ENCODE measurements around the gene CCDC33.

CCDC33 gene

DNA sequence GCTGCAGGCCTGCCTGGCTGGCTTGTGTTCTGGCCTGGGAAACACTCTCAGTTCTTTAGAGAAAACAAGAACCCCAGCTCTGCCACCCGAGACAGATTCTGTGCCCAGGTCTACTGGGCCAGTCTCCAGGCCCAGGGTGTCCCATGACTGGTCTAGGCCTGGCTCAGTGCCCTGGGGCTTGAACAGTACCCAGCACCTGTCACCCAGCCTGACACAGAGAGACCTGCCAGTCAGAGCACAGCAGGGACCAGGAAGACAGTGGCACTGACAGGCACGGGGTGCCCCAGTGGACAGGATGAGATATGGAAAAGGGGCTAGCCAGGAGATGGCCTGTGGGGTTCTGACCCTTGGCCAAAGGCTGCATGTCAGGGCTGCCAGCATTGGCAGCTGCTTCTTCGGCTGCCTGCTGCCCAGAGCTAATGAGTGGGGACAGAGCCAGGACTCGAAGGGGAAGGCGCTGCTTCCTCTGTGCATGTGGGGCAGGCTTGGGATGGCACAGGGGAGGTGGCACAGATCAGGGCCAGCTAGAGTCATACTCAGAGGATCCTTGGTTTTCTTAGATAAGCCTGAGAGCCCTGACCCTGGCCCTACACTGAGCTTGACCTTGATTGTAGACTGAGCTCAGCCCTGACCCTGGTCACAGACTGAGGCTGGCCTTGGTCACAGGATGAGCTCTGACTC is 15.1 kb downstream of the CCDC33 start:
- TF ChIP-seq GATA2 (IDR thresholded peaks at IDR 0.05; ENCODE audit: low read depth, low read length) (no peak), GATA3 (IDR thresholded peaks at IDR 0.05; ENCODE audit: low read depth, low read length) (no peak)

GRCh38 chr15:74252291-74252690 is 16.2 kb downstream of the CCDC33 start:
- TF ChIP-seq GATA2 (IDR thresholded peaks at IDR 0.05; ENCODE audit: low read depth, low read length): no peak
- no peak for TF ChIP-seq GATA3 (IDR thresholded peaks at IDR 0.05; ENCODE audit: low read depth, low read length)

DNA sequence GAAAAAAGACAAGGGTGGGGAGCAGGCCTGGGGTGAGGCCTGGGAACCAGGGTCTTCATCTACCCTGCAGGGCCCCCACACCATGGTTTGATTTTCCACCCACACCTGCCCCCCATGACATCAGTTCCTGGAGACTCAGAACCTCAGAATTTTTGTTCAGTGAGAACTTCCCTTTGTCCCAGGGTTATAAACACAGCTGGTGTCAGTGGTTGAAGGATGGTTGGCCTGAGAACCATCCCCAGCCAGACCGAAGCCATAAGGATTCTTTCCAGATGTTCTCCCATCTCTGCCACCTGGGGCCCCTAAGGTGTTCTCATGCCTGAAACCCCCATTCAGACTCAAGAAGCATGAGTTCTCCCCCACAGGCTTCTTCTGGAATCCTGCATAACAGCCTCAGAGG is 16.6 kb downstream of the CCDC33 start:
- TF ChIP-seq GATA2 (IDR thresholded peaks at IDR 0.05; ENCODE audit: low read depth, low read length) (no peak), GATA3 (IDR thresholded peaks at IDR 0.05; ENCODE audit: low read depth, low read length) (no peak)

DNA sequence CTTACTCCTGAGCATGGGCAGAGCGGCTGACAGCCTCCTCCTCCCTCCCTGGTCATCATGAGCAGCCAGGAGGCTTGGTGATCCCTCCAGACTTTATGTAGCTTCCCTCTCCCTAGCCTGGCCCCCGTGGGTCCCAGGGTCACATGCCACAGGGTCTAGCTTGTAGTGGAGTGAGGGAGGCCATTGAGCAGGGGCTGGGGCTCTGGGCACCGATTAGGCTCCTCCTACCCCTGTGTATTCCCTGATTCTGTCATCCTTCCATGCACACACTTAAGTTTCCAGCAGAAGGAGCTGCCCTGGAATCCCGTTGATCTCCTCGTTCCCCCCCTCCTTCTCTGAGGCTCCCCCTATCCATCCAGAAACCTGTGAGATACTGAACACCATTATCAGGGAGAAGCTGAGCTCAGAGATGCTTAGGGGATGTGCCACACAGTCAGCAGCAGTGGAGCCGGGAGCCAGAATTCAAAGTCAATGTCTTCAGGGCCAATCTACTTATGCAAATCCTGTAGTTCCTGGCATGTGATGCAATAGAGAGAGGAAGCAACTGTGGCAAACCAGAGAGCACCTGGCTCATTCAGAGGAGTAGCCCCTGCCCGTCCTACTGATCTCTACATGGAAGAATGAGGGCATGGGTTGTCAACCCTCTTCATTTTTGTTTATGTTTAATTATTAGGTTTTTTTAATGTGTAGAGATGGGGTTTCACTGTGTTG is 17.2 kb downstream of the CCDC33 start:
- TF ChIP-seq GATA2 (IDR thresholded peaks at IDR 0.05; ENCODE audit: low read depth, low read length) (no peak), GATA3 (IDR thresholded peaks at IDR 0.05; ENCODE audit: low read depth, low read length) (no peak)

DNA sequence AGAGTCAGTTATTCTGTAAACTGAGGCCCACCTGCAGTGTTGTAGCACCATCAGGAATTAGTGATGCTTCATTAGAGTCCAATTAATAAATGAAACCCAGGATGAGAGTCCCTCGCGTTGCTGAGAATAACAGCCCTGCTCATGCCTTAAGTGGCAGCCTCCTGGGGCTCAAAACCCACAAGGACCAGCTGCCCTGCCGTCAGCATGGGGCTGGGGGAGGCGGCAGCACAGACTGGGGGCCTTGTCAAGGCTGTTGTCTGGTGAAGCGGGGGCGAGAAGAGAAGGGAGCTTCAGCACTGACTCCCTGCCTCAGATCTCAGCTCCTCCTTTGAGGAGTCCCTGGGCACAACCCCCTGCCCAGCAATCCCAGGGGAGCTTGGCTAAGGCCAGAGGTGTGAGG is 21.0 kb downstream of the CCDC33 start:
- TF ChIP-seq GATA3 (IDR thresholded peaks at IDR 0.05; ENCODE audit: low read depth, low read length) (no peak), GATA2 (IDR thresholded peaks at IDR 0.05; ENCODE audit: low read depth, low read length) (no peak)

GRCh38 chr15:74257623-74258022 is 21.5 kb downstream of the CCDC33 start:
- no peak for TF ChIP-seq GATA3 (IDR thresholded peaks at IDR 0.05; ENCODE audit: low read depth, low read length)
- no peak for TF ChIP-seq GATA2 (IDR thresholded peaks at IDR 0.05; ENCODE audit: low read depth, low read length)

GRCh38 chr15:74258456-74259291 is 22.5 kb downstream of the CCDC33 start:
- TF ChIP-seq GATA2 (IDR thresholded peaks at IDR 0.05; ENCODE audit: low read depth, low read length): no peak
- no peak for TF ChIP-seq GATA3 (IDR thresholded peaks at IDR 0.05; ENCODE audit: low read depth, low read length)

DNA sequence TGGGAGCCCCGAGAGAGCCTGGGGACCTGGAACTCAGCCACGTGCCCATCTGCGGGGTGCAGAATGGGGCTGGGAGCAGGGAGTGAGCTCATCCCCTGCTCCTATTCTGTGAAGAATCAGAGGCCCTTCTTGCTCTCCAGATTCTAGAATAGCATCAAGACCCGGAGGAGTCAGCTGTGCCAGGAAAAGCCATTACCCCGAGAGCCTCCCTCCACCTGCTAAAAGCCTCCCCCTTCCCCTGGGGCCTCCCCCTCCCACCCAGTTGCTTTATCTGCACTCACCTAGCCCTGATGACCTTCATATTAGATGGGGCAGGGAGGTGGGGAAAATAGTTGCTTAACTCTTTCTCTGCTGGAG is 23.1 kb downstream of the CCDC33 start:
- no peak for TF ChIP-seq GATA2 (IDR thresholded peaks at IDR 0.05; ENCODE audit: low read depth, low read length)

DNA sequence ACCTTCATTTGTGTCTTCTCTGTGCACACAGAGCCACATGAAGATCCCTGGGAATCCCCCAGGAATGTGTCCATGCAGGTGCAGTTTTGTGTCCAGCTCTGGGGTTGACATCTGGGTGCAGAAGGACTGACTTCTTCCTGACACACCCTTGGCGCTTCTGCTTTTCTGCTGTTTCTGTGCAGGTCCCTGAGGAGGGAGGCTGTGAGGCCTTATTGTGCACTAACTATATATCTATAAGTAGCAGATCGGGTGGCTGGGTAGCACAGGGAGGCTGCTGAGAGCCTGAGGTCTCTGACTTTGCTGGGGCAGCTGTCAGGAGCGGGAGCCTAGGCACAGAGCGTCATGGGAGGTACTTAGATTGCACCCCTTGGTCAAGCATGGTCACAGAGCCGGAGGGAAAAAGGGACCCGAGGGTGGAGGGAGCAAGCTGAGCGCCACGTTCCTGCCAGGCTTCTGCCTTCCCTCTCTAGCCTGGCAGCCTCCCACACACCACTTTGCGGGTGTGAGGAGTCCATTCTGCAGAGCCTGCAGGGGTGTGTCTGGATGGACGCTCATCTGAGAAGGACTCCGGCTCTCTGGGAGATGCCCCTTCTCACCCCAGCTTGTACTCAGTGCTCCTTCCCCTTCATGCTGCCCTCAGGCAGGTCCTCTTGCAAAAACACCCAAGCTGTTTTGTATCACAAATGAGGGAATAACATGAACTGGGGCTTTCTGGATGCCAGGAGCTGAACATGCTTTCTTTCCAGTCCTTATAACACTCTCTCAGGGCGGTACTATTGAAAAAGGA is 23.9 kb downstream of the CCDC33 start:
- no peak for TF ChIP-seq GATA2 (IDR thresholded peaks at IDR 0.05; ENCODE audit: low read depth, low read length)
- TF ChIP-seq GATA3 (IDR thresholded peaks at IDR 0.05; ENCODE audit: low read depth, low read length): no peak

- TF ChIP-seq GATA3 (IDR thresholded peaks at IDR 0.05; ENCODE audit: low read depth, low read length) (no peak), GATA2 (IDR thresholded peaks at IDR 0.05; ENCODE audit: low read depth, low read length) (no peak)
Observed at GRCh38 chr15:74261041-74261440, 24.9 kb downstream of the CCDC33 start.

GRCh38 chr15:74261685-74262084 is 25.6 kb downstream of the CCDC33 start:
- TF ChIP-seq GATA3 (IDR thresholded peaks at IDR 0.05; ENCODE audit: low read depth, low read length): no peak

- no peak for TF ChIP-seq GATA2 (IDR thresholded peaks at IDR 0.05; ENCODE audit: low read depth, low read length)
- TF ChIP-seq GATA3 (IDR thresholded peaks at IDR 0.05; ENCODE audit: low read depth, low read length): no peak
Observed at GRCh38 chr15:74262151-74262550, 26.0 kb downstream of the CCDC33 start.

GRCh38 chr15:74262625-74263024 is 26.5 kb downstream of the CCDC33 start:
- no peak for TF ChIP-seq GATA3 (IDR thresholded peaks at IDR 0.05; ENCODE audit: low read depth, low read length)

- TF ChIP-seq GATA3 (IDR thresholded peaks at IDR 0.05; ENCODE audit: low read depth, low read length): no peak
- no peak for TF ChIP-seq GATA2 (IDR thresholded peaks at IDR 0.05; ENCODE audit: low read depth, low read length)
Observed at GRCh38 chr15:74263466-74263865, 27.3 kb downstream of the CCDC33 start.
